ENCODE data around the gene APCDD1L. TPM values are rescaled to one million over a fixed set of nuclear protein-coding genes. Genes with fewer than 3 reads are reported as not detected.

APCDD1L gene
- total RNA-seq, 1 donor from 2014 or later = 0.17 TPM

- DNase-seq = no peak
These were observed 50.4 kb downstream of the APCDD1L start for GRCh38 chr20:58464838-58465237.

GRCh38 chr20:58463256-58463655 lies 51.9 kb downstream of the APCDD1L start:
- no peak for DNase-seq

GRCh38 chr20:58461899-58462298 lies 53.3 kb downstream of the APCDD1L start:
- no peak for DNase-seq

DNA sequence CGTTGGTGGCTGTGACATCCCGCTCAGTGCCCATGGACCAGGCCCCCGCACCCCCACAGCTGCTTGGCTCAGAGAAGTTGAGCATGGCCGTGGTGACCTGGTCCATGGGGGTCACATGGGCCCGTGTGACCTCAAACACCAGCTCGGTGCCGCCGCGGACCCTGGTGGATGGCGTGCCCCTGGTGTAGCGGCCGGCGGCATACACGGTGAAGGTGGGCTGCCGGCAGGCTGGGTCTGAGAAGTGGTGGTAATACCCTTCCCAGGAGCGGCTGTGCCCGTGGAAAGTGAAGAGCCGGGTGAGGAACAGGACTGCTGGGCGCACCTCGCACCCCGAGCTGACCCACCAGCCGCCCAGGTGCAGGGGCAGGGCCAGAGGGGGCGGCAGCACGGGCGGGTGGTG lies 54.1 kb downstream of the APCDD1L start:
- no peak for DNase-seq

GRCh38 chr20:58459058-58459750 lies 56.0 kb downstream of the APCDD1L start:
- DNase-seq = no peak

GRCh38 chr20:58458342-58459057 lies 56.7 kb downstream of the APCDD1L start:
- peak; percentile 81 for DNase-seq

GRCh38 chr20:58457083-58457695 lies 58.0 kb downstream of the APCDD1L start:
- no peak for DNase-seq

GRCh38 chr20:58454460-58454859 lies 60.7 kb downstream of the APCDD1L start:
- no peak for DNase-seq

GRCh38 chr20:58453391-58453790 lies 61.8 kb downstream of the APCDD1L start:
- no peak for DNase-seq

DNA sequence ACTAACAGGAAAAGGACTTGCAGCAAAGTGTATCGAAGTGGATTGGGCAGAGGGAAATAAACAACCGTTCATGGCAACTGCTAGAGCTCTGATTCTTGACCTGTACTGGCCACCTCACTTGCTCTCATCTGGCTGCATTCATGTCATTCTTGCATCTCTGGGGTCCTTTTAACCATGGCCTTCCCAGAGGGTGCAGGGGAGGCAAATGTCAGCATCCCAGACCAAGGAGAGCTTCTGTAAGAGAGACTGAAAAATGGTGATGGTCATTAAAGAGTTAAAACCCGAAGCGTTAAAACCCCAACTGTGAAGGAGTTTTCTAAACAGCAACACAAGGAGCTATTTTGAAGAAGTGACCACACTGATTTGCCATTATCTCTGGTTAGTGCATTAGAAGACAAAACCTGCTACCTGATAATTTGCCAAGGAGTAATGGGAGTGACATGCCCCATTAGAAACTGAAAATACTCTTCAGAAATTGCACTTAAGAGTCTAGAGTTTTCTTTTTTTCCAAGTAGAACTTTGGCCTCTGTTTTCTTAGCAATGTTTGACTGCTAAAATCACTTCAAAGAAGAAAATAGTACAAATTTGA lies 62.4 kb downstream of the APCDD1L start:
- no peak for DNase-seq

DNA sequence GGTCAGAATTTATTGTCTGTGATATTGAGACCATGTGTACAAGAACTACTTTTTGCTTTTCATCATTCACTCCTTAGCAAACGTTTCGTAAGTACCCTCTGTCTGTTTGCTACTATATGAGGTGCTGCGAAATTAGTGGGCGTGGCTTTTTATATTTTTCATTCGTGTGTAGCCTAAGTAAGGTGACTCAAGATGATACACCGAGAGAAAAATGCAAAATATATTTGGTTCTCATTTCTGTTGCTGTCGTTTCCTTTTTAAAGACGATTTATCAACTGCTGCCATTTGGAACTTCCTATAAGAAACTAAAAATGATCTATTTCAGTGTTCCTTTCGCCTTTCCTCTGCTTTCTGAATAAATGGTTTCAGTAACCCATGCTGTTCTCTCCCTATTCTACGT lies 64.9 kb downstream of the APCDD1L start:
- DNase-seq = no peak

DNA sequence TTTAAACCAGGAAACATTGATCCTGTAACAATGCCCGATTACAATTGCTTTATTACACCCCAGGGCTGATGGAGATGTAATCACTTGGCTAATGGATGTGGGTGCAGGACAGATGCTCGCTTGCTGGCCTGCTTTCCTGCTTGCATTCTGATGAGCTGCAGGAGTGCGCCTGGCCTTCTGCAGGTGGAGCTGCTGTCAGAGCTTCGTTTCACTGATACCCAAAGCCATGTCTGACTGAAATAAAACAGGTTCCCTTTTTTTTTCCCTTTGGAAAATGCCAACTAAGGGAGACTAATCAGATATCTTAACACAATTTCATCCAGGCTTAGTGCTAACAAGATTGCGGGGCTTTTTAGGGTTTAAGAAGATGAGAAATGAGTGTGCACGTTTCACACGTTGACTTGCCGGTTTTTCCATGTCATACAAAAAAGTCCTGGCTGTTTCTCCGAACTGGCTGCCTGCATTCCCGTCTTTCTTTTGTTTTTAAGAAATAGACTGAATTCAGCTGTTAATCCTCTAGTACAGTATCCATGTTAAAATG lies 65.4 kb downstream of the APCDD1L start:
- DNase-seq = no peak

DNA sequence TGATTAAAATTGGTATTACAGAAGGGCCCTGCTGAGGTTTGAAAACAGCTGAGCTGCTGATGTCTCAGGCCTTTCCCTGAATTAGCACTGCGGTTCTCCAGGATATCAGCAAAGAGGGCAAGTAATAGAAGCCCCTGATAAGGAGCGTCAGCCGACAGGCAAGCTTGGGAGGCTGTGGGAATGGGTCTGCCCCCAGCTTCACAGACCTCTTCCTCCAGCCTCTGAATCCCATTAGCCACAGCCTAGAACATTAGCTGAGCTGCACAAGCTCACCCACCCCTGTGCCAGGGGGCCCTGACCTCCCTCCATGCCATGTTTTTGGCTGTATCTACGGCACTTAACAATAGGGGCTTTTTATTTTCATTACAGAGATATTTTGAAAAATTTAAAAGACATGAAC lies 66.2 kb downstream of the APCDD1L start:
- no peak for DNase-seq

DNA sequence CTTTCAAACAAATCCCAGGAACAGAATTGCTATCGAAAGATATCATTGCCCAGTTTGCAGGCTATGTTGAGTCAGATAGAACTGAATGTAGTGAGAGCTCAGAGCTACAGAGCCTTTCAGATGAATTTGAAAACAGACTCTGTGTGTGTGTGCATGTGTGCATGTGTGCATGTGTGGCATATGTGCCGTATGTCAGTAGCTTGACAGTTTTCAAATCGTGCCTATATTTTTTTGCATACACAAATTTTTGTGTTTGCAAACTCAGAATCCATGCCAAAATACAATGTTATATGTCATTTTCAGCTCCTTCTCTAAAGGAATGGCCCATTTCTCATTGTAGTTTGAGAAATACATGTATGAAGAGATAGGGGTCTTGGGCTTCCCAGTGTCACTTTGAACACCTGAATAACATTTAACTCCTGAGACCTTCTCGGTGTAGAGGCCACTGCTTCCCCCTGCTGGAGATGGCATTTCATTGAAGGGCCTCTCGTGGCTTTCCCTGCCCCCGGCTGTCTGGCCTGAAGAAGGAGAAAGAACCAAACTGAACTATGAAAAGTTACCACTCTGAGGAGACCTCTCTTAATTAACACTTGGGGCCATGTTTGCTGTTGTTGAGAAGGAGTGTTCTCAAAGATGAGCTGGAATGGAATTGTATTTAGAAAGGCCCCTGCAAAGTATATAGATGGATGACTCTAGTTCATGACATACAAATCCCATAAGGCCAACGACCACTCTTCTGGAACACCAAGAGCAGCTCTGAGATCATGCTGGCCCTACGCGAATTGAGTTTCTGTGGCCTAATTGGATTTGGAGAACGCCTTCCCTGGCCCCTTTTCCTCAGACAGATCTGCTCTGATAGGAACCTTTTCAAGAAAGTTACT lies 67.4 kb downstream of the APCDD1L start:
- DNase-seq = peak; percentile 80

- no peak for DNase-seq
These were observed 68.3 kb downstream of the APCDD1L start for GRCh38 chr20:58446960-58447265.

GRCh38 chr20:58446264-58446959 lies 68.8 kb downstream of the APCDD1L start:
- no peak for DNase-seq

- DNase-seq = no peak
These were observed 70.4 kb downstream of the APCDD1L start for GRCh38 chr20:58444746-58445255.

DNA sequence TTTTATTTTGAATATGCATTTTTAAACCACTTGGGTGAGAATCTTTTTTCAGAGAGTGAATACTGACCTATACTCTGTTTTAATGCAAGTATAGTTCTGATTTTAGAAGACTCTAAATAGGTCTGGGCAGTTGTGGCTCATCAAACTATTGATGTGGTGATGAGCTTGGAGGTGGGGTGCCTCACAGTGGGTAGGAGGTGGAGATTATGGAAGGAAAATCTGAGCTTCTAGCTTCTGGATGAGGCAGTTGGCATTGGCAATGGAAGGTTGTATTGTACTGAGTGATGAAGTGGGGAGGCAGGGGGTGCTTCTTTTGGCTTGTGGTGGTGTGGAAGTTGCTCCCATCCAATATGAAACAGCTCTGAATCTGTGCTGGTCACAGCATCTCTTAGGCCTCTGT lies 73.5 kb downstream of the APCDD1L start:
- no peak for DNase-seq

GRCh38 chr20:58440021-58440767 lies 75.0 kb downstream of the APCDD1L start:
- peak; percentile 72 for DNase-seq

- no peak for DNase-seq
These were observed 76.0 kb downstream of the APCDD1L start for GRCh38 chr20:58438970-58439808.

All from dermis blood vessel endothelial cell (primary cell).